HCT116 (cell line): ENCODE results near the gene PKN3. TPM values are rescaled to one million over a fixed set of nuclear protein-coding genes. Genes with fewer than 3 reads are reported as not detected.

Experiments used
- ATAC-seq: fragments of 200-7000 bp; cut with Tn5 transposase; 2 replicates; pipeline ENCODE4 v1.9.1; 2020; ENCODE audit warnings: mild to moderate bottlenecking, moderate library complexity
- BruUV-seq: library from RNA; stranded (reverse); fragments of 400-500 nt; replicated peaks from 2 replicates; lab custom pipeline; 2021; lab: Mats Ljungman, UMichigan
- CTCF ChIA-PET: fragments of 300-600 bp; sonication (Branson Sonifier 250); formaldehyde crosslinking; loops from one replicate; lab custom pipeline; 2021; ENCODE audit warnings: antibody characterized with exemption; lab: Charles Lee
- POLR2A ChIA-PET: fragments of 300-600, 350-600 bp; sonication (Branson Sonifier 250); formaldehyde crosslinking; loops from one replicate; lab custom pipeline; 2021; ENCODE audit warnings: antibody characterized with exemption; lab: Charles Lee
- RAD21 ChIA-PET, 2 experiments: fragments of 300-600 bp; sonication (Branson Sonifier 250); formaldehyde crosslinking; loops; one replicate each; lab custom pipeline; 2023; ENCODE audit warnings: low total read pairs in 2 of 2; ENCODE audit not compliant: uncharacterized antibody in 2 of 2, unreplicated experiment in 2 of 2, low non-redundant PET in 1 of 2; lab: Charles Lee
- DNase-seq: peaks from one replicate; pipeline ENCODE4 v3.0.0-alpha.2; 2010; ENCODE audit warnings: low read depth, low spot score
- H2AFZ ChIP-seq: fragments of 200-600 bp; shearing (Covaris generic), sonication (generic); 2 replicates; pipeline ENCODE4 v1.6.1; 2017; ENCODE audit warnings: low read depth, mixed run types, mixed read lengths, antibody characterized with exemption, low read length; ENCODE audit not compliant: poor library complexity, severe bottlenecking
- H3K27ac ChIP-seq: 2 replicates; pipeline ENCODE4 v1.5.1; 2012; ENCODE audit warnings: low read depth, low read length
- H3K27me3 ChIP-seq: fragments of 200-600 bp; sonication (generic); 2 replicates; pipeline ENCODE4 v1.6.1; 2016; ENCODE audit warnings: mixed run types, low read length, mixed read lengths; ENCODE audit not compliant: insufficient read depth
- H3K36me3 ChIP-seq, 2 experiments: fragments of 200-500 bp in 1 of 2; fragments of 200-600 bp in 1 of 2; sonication (Bioruptor generic) in 1 of 2; sonication (generic) in 1 of 2; 2 replicates each; pipeline versions ENCODE4 v1.5.1 to v1.6.1; 2014 to 2016; ENCODE audit warnings: low read length in 2 of 2, inconsistent platforms in 1 of 2, mixed read lengths in 1 of 2, mixed run types in 1 of 2; ENCODE audit not compliant: insufficient read depth in 2 of 2, control insufficient read depth in 1 of 2
- H3K4me1 ChIP-seq, 2 experiments: fragments of 200-600 bp in 1 of 2; sonication (generic) in 1 of 2; 2 replicates each; pipeline versions ENCODE4 v1.5.1 to v1.6.1; 2012 to 2017; ENCODE audit warnings: low read length in 2 of 2, inconsistent platforms in 1 of 2, mild to moderate bottlenecking in 1 of 2, mixed read lengths in 1 of 2, mixed run types in 1 of 2, moderate library complexity in 1 of 2; ENCODE audit not compliant: insufficient read depth in 2 of 2, control insufficient read depth in 1 of 2
- H3K4me2 ChIP-seq: fragments of 200-600 bp; sonication (generic); 2 replicates; pipeline ENCODE4 v1.6.1; 2017; ENCODE audit warnings: mixed run types, low read length, mixed read lengths
- H3K4me3 ChIP-seq, 2 experiments: fragments of 200-600 bp in 1 of 2; sonication (generic) in 1 of 2; replicated peaks in 1 of 2; 2 replicates each; pipeline ENCODE4 v1.5.1; 2011 to 2016; ENCODE audit warnings: low read length in 2 of 2, control low read depth in 1 of 2, low read depth in 1 of 2, mild to moderate bottlenecking in 1 of 2, mixed read lengths in 1 of 2, mixed run types in 1 of 2
- H3K79me2 ChIP-seq: fragments of 200-600 bp; sonication (generic); 2 replicates; pipeline ENCODE4 v1.6.1; 2017; ENCODE audit warnings: mild to moderate bottlenecking, mixed run types, low read length, moderate library complexity, mixed read lengths; ENCODE audit not compliant: insufficient read depth
- H3K9ac ChIP-seq: fragments of 200-600 bp; sonication (generic); 2 replicates; pipeline ENCODE4 v1.6.1; 2016; ENCODE audit warnings: low read length, mixed read lengths
- H3K9me2 ChIP-seq: fragments of 200-600 bp; sonication (generic), shearing (Covaris generic); 2 replicates; pipeline ENCODE4 v1.6.1; 2017; ENCODE audit warnings: mixed run types, mild to moderate bottlenecking, moderate library complexity; ENCODE audit not compliant: insufficient read depth
- H3K9me3 ChIP-seq, 2 experiments: fragments of 200-500 bp in 1 of 2; fragments of 200-600 bp in 1 of 2; sonication (Bioruptor generic) in 1 of 2; sonication (generic) in 1 of 2; 2 replicates each; pipeline ENCODE4 v1.6.1; 2014 to 2017; ENCODE audit warnings: low read length in 2 of 2, mixed read lengths in 2 of 2, inconsistent platforms in 1 of 2, low read depth in 1 of 2, mild to moderate bottlenecking in 1 of 2, mixed run types in 1 of 2, moderate library complexity in 1 of 2; ENCODE audit not compliant: control insufficient read depth in 1 of 2, insufficient read depth in 1 of 2
- H4K20me1 ChIP-seq: fragments of 200-600 bp; sonication (generic), shearing (Covaris generic); 2 replicates; pipeline ENCODE4 v1.6.1; 2017; ENCODE audit warnings: mixed run types, mild to moderate bottlenecking, moderate library complexity; ENCODE audit not compliant: insufficient read depth
- CBX3 ChIP-seq: IDR thresholded peaks from 2 replicates; pipeline ENCODE4 v1.6.1; 2012; ENCODE audit warnings: low read depth
- EZH2phosphoT487 ChIP-seq: fragments of 200-600 bp; IDR thresholded peaks from 2 replicates; pipeline ENCODE4 v1.6.1; 2018; ENCODE audit warnings: antibody characterized with exemption, borderline replicate concordance
- FOSL1 ChIP-seq: IDR thresholded peaks from 2 replicates; pipeline ENCODE4 v1.6.1; 2012; ENCODE audit warnings: low read depth
- JUND ChIP-seq: IDR thresholded peaks from 2 replicates; pipeline ENCODE4 v1.6.1; 2012
- POLR2A ChIP-seq: IDR thresholded peaks from 2 replicates; pipeline ENCODE4 v1.7.0; 2011; ENCODE audit warnings: borderline replicate concordance; ENCODE audit not compliant: insufficient read depth, insufficient read length; ENCODE audit errors: extremely low read depth
- POLR2AphosphoS5 ChIP-seq: IDR thresholded peaks from 2 replicates; pipeline ENCODE4 v1.6.1; 2011; ENCODE audit warnings: mild to moderate bottlenecking, low read depth, low read length, moderate library complexity
- RAD21 ChIP-seq: IDR thresholded peaks from 2 replicates; pipeline ENCODE4 v1.6.1; 2012; ENCODE audit warnings: low read depth, mild to moderate bottlenecking
- SIN3A ChIP-seq: IDR thresholded peaks from 2 replicates; pipeline ENCODE4 v1.6.1; 2012; ENCODE audit warnings: low read depth
- SP1 ChIP-seq: IDR thresholded peaks from 2 replicates; pipeline ENCODE4 v1.6.1; 2012; ENCODE audit warnings: low read depth
- ZNF274 ChIP-seq: fragments of 200-500 bp; sonication (Bioruptor generic); IDR thresholded peaks from 2 replicates; pipeline ENCODE4 v1.6.1; 2014; ENCODE audit warnings: mild to moderate bottlenecking, low read depth, low read length, inconsistent platforms
- intact Hi-C: fragments of 100-400 bp; cut with micrococcal nuclease; formaldehyde crosslinking; loops from 2 replicates; pipeline ENCODE4 v1.10.0; 2022
- total RNA-seq: library from RNA; stranded (reverse); gene quantifications from one replicate; pipeline ENCODE4 v1.2.1, GENCODE V29; 2021; ENCODE audit not compliant: unreplicated experiment

Gene PKN3
- total RNA-seq, 1 experiment from 2014 or later = 37.9 TPM

DNA sequence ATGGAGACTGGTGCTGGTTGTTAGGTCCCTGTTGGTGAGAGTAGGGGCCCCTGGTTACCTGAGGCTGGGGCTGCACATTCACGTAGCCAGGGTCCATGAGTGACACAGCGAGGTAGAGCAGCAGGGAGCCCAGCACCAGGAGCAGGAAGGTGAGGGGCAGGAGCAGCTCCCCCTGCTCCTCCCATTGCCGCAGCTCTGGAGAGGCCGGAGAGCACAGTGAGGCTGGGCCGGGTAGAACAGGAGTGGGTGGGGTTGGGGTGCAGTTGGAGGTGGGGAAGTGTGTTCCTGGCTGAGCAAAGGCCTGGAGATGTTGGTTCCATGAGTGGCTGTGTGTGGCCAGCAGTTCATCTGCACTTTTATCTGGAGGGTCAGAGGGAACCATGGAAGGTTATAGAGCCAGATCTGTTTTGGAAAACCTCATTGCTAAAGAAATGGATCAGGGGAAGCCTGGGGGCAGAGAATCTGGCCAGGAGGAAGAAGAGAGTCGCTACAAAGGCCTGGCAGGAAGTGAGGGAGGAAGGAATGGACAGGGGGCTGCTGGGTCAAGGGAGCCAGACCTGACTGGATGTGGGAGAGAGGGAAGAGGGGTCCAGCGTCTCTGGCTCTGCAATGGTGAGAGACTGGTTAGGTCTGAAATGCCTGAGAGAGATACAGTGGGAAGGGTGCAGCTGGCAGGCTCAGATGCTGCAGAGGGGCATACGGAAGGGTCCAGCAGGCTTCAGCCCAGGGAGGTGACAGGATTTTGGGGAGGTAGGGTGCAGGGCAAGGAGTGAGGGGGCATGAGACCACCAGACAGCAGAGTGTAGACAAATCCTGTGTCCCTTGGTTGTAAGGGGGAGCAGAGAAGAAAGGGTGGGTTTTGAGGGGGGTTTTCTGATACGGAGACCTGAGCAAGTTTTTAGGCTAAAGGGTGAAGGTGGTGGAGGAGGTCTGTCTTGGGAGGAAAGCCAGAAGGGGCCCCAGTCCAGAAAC lies 20.4 kb downstream of the PKN3 start:
- intact Hi-C loops = no loop called here
- RAD21 ChIA-PET = no interaction called here

DNA sequence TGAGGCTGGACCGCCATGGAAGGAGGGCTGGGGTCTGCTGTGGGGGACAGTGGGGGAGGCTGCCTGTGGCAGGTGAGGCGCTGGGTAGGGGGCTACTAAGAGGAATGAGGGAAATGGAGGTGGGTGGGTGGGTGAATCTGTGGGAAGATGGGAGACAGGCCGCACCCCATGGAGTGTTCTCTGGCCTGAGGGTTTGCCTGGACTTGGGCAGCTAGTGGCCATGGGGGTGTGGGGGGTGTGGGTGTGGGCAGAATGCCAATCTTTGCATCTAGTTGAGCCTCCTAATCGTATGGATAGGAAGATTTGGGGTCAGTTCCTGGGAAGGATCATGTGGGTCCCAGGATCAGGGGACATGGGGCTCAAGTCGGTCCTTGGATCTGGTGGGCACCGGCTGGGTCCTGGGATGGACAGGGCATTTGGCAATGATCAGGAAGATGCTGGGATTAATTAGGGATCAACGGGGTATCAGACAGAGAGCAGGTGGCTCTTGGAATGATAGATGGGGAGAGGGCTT lies 21.1 kb downstream of the PKN3 start:
- intact Hi-C loops = no loop called here
- H3K36me3 ChIP-seq = no peaks in the 10 kb centered on the region; a peak in 1 of 4 replicates
- TSS peak; percentile 55 for BruUV-seq
- H3K4me2 ChIP-seq = peak overlapping the region; percentile 88
- peak overlapping the region; percentile 93 to 97 for H3K4me3 ChIP-seq
- TF ChIP-seq FOSL1 = no peak
- TF ChIP-seq POLR2A = no peak
- no peak for TF ChIP-seq EZH2phosphoT487
- no peak for TF ChIP-seq SIN3A
- TF ChIP-seq POLR2AphosphoS5 = peak; percentile 35; the same call in 1 of the 2 replicates
- TF ChIP-seq SP1 = no peak
- no peaks in the 10 kb centered on the region for H3K9me3 ChIP-seq
- RAD21 ChIA-PET = no interaction called here
- peak overlapping the region; percentile 62 for H3K27ac ChIP-seq
- no peak overlapping the region for H2AFZ ChIP-seq
- ATAC-seq (no peak), DNase-seq (no peak)
- H3K9me2 ChIP-seq = no peaks in the 10 kb centered on the region
- CTCF ChIA-PET = interaction anchor here (1.0 to 1.8 kb wide), 4 partner anchors 10 to 205 kb away, joined by 3 to 14 read pairs (median 4); no protein-coding TSS in a partner anchor
- H3K9ac ChIP-seq = peak overlapping the region; percentile 93
- H4K20me1 ChIP-seq = no peaks in the 10 kb centered on the region
- peaks cover 9 to 28% of the 10 kb centered on the region in 2 experiments for H3K4me1 ChIP-seq
- POLR2A ChIA-PET = interaction anchor here (0.8 to 1.0 kb wide), 2 partner anchors 25 to 79 kb away, joined by 3 read pairs; no protein-coding TSS in a partner anchor
- no peaks in the 10 kb centered on the region for H3K27me3 ChIP-seq
- H3K79me2 ChIP-seq = peaks cover 9% of the 10 kb centered on the region; the same call in 1 of the 2 replicates

More for the DNA sequence above, 20.4 kb downstream of the PKN3 start:
- Histone ChIP-seq H3K9me2 (no peaks in the 10 kb centered on the region), H3K27ac (peak overlapping the region; percentile 62), H3K79me2 (peaks cover 9% of the 10 kb centered on the region; the same call in 1 of the 2 replicates), H3K4me2 (peak overlapping the region; percentile 88), H3K4me1 (peaks cover 9 to 28% of the 10 kb centered on the region in 2 experiments), H3K9ac (peak overlapping the region; percentile 93), H3K4me3 (peak overlapping the region; percentile 93 to 97), H2AFZ (no peak overlapping the region), H3K36me3 (no peaks in the 10 kb centered on the region; a peak in 1 of 4 replicates), H4K20me1 (no peaks in the 10 kb centered on the region), H3K9me3 (no peaks in the 10 kb centered on the region), H3K27me3 (no peaks in the 10 kb centered on the region)
- no TSS peak for BruUV-seq
- POLR2A ChIA-PET = no interaction called here
- CTCF ChIA-PET = no interaction called here
- no peak for ATAC-seq
- no peak for DNase-seq
- no peak for TF ChIP-seq ZNF274
- no peak for TF ChIP-seq SP1
- TF ChIP-seq CBX3 = no peak
- no peak for TF ChIP-seq FOSL1
- TF ChIP-seq JUND = no peak
- TF ChIP-seq RAD21 = no peak
